MCF 10A (cell line): ENCODE data around the gene ELMO2. TPM values are rescaled to one million over a fixed set of nuclear protein-coding genes. Genes with fewer than 3 reads are reported as not detected.

Source experiments
- BruUV-seq: library from RNA; stranded (reverse); fragments of 400-500 nt; replicated peaks from 2 replicates; lab custom pipeline; 2021; lab: Mats Ljungman, UMichigan
- CTCF ChIA-PET: fragments of 300-600 bp; sonication (Branson Sonifier 250); formaldehyde crosslinking; extraction: SDS; loops from one replicate; lab custom pipeline; 2021; ENCODE audit warnings: antibody characterized with exemption, inconsistent platforms; lab: Yijun Ruan, JAX
- POLR2A ChIA-PET: fragments of 300-600, 350-650 bp; sonication (Branson Sonifier 250); formaldehyde crosslinking; extraction: SDS; loops from one replicate; lab custom pipeline; 2020; ENCODE audit warnings: antibody characterized with exemption, inconsistent platforms; lab: Yijun Ruan, JAX
- DNase-seq: peaks from one replicate; pipeline ENCODE4 v3.0.0-alpha.2; 2018; ENCODE audit not compliant: unreplicated experiment
- H3K27ac Mint-ChIP-seq: one replicate; pipeline ENCODE4 v1.8.0; 2022; ENCODE audit warnings: mild to moderate bottlenecking, low read depth, mixed read lengths; ENCODE audit not compliant: unreplicated experiment
- H3K27me3 Mint-ChIP-seq: one replicate; pipeline ENCODE4 v1.8.0; 2022; ENCODE audit warnings: mixed read lengths; ENCODE audit not compliant: insufficient read depth, unreplicated experiment
- H3K36me3 Mint-ChIP-seq: one replicate; pipeline ENCODE4 v1.8.0; 2022; ENCODE audit warnings: mild to moderate bottlenecking, moderate library complexity, mixed read lengths; ENCODE audit not compliant: insufficient read depth, unreplicated experiment
- H3K4me1 Mint-ChIP-seq: one replicate; pipeline ENCODE4 v1.8.0; 2022; ENCODE audit warnings: mixed read lengths; ENCODE audit not compliant: insufficient read depth, unreplicated experiment
- H3K4me3 Mint-ChIP-seq: one replicate; pipeline ENCODE4 v1.8.0; 2022; ENCODE audit warnings: mild to moderate bottlenecking, moderate library complexity, mixed read lengths; ENCODE audit not compliant: unreplicated experiment
- H3K9me3 Mint-ChIP-seq: one replicate; pipeline ENCODE4 v1.8.0; 2022; ENCODE audit warnings: mixed read lengths; ENCODE audit not compliant: unreplicated experiment
- CTCF ChIP-seq: fragments of 200-600 bp; IDR thresholded peaks from one replicate; pipeline ENCODE4 v1.8.0; 2022; ENCODE audit warnings: antibody characterized with exemption, mild to moderate bottlenecking; ENCODE audit not compliant: unreplicated experiment
- intact Hi-C: fragments of 100-400 bp; cut with micrococcal nuclease; formaldehyde crosslinking; loops from 2 replicates; pipeline ENCODE4 v1.14.1; 2022
- total RNA-seq: library from RNA; stranded (reverse); gene quantifications from 2 replicates; pipeline ENCODE4 v1.2.3, GENCODE V29; 2022

The ELMO2 gene
- total RNA-seq, 1 experiment from 2014 or later: 21.1 TPM

DNA sequence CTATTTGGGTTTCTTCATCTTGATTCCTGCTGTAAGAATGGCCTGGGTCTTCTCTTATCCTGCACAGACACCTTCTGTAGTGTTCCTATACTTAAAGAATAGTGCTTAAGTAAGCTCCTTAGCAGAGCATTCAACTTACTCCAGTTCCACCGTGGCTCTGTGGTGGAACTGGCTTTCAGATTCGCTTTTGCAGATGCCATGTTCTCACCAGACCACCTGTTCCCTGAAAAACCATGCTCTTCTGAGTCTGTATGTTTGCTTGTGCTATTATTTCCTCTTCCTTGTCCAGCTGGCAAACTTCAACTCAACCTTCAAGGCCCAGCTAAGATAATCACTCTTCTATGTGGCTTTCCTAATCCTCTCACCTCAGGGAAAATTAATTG is 4.9 kb downstream of the ELMO2 start:
- H3K27ac Mint-ChIP-seq: no peak overlapping the region
- POLR2A ChIA-PET: interaction anchor here (0.6 to 2.6 kb wide), 5 partner anchors 10 to 61 kb away, joined by 3 to 17 read pairs (median 7); no protein-coding TSS in a partner anchor
- BruUV-seq: no TSS peak
- TF ChIP-seq CTCF: no peak
- H3K9me3 Mint-ChIP-seq: no peaks in the 10 kb centered on the region
- H3K36me3 Mint-ChIP-seq: peaks cover 7% of the 10 kb centered on the region
- DNase-seq: no peak
- intact Hi-C loops: no loop called here
- CTCF ChIA-PET: interaction anchor here (0.6 to 1.8 kb wide), 6 partner anchors 10 to 387 kb away, joined by 3 to 8 read pairs (median 4); no protein-coding TSS in a partner anchor
- H3K4me3 Mint-ChIP-seq: no peak overlapping the region
- H3K4me1 Mint-ChIP-seq: peaks cover 29% of the 10 kb centered on the region
- H3K27me3 Mint-ChIP-seq: no peaks in the 10 kb centered on the region

GRCh38 chr20:46400828-46401477 is 5.5 kb downstream of the ELMO2 start:
- no TSS peak for BruUV-seq
- peaks cover 29% of the 10 kb centered on the region for H3K4me1 Mint-ChIP-seq
- ChIA-PET POLR2A (interaction anchor here (1.5 to 2.6 kb wide), 2 partner anchors 23 to 37 kb away, joined by 7 to 17 read pairs; no protein-coding TSS in a partner anchor), CTCF (interaction anchor here (0.6 to 2.6 kb wide), 6 partner anchors 11 to 432 kb away, joined by 3 to 6 read pairs (median 4); no protein-coding TSS in a partner anchor)
- H3K36me3 Mint-ChIP-seq: peaks cover 7% of the 10 kb centered on the region
- no peaks in the 10 kb centered on the region for H3K27me3 Mint-ChIP-seq
- TF ChIP-seq CTCF: no peak
- H3K9me3 Mint-ChIP-seq: no peaks in the 10 kb centered on the region
- DNase-seq: no peak
- H3K4me3 Mint-ChIP-seq: no peak overlapping the region
- H3K27ac Mint-ChIP-seq: peak overlapping the region; percentile 71
- intact Hi-C loops: no loop called here

DNA sequence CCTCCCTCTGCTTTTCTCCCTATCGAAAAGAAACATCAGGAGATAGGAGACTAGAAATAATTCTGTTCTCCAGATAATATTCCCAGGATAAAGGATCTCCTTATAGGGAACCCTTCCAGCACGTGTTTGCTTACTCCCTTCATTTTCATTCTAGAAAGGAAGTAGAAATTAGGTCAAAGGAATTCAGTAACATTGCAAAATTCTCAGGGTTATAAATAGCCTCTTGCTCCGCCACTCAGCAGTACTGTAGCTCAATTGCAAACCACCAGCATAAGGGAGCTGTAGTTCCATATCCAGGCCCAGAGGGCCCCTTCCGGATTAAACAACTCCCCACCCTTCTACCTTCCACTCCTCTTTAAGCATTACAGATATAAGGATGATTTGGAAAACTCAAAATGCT is 6.2 kb downstream of the ELMO2 start:
- intact Hi-C loops: no loop called here
- POLR2A ChIA-PET: interaction anchor here (1.5 to 2.6 kb wide), 2 partner anchors 23 to 36 kb away, joined by 7 to 17 read pairs; no protein-coding TSS in a partner anchor
- BruUV-seq: no TSS peak
- Mint-ChIP-seq H3K27me3 (no peaks in the 10 kb centered on the region), H3K27ac (peak overlapping the region; percentile 71), H3K9me3 (no peaks in the 10 kb centered on the region), H3K4me3 (no peak overlapping the region), H3K4me1 (peaks cover 27% of the 10 kb centered on the region), H3K36me3 (peaks cover 7% of the 10 kb centered on the region)
- TF ChIP-seq CTCF: no peak
- peak; percentile 26 for DNase-seq
- CTCF ChIA-PET: interaction anchor here (1.0 to 2.6 kb wide), 6 partner anchors 11 to 431 kb away, joined by 3 to 6 read pairs (median 4); no protein-coding TSS in a partner anchor

- H3K4me3 Mint-ChIP-seq: no peak overlapping the region
- no peaks in the 10 kb centered on the region for H3K9me3 Mint-ChIP-seq
These were observed 7.0 kb downstream of the ELMO2 start for GRCh38 chr20:46399401-46399800.

More at GRCh38 chr20:46399401-46399800, 7.0 kb downstream of the ELMO2 start:
- intact Hi-C loops: no loop called here
- ChIA-PET CTCF (interaction anchor here (1.1 to 2.6 kb wide), 4 partner anchors 21 to 269 kb away, joined by 3 to 8 read pairs (median 5); no protein-coding TSS in a partner anchor), POLR2A (interaction anchor here (0.6 to 2.6 kb wide), 3 partner anchors 16 to 271 kb away, joined by 3 to 17 read pairs (median 3); no protein-coding TSS in a partner anchor)
- DNase-seq: no peak
- BruUV-seq: no TSS peak
- no peak for TF ChIP-seq CTCF
- Mint-ChIP-seq H3K27ac (no peak overlapping the region), H3K36me3 (peaks cover 7% of the 10 kb centered on the region), H3K27me3 (no peaks in the 10 kb centered on the region), H3K4me1 (peaks cover 18% of the 10 kb centered on the region)
